GM12872 (cell line): ENCODE measurements around the gene SHISA8.

Source experiments
- CTCF ChIP-seq: IDR thresholded peaks from 3 replicates; pipeline ENCODE4 v1.5.1; 2011; ENCODE audit warnings: low read depth, mild to moderate bottlenecking, low read length, moderate library complexity; ENCODE audit not compliant: insufficient read depth

The SHISA8 gene

GRCh38 chr22:41922328-41922727 lies 7.5 kb upstream of the SHISA8 start:
- TF ChIP-seq CTCF = no peak

- no peak for TF ChIP-seq CTCF
These were observed 5.5 kb upstream of the SHISA8 start for GRCh38 chr22:41920271-41920976.

GRCh38 chr22:41919357-41920224 lies 4.7 kb upstream of the SHISA8 start:
- no peak for TF ChIP-seq CTCF

- no peak for TF ChIP-seq CTCF
These were observed 3.3 kb upstream of the SHISA8 start for GRCh38 chr22:41917903-41918791.

- TF ChIP-seq CTCF = no peak
These were observed 2.6 kb upstream of the SHISA8 start for GRCh38 chr22:41917375-41917902.

- TF ChIP-seq CTCF = no peak
These were observed 2.0 kb upstream of the SHISA8 start for GRCh38 chr22:41916745-41917358.
